Activated CD8-positive, alpha-beta memory T cell treated with anti-CD3 and anti-CD28 coated beads, Interleukin-2, amount 50 U/mL, for 24 hours (primary cell): ENCODE measurements around the gene MLLT10.

Experiments
- DNase-seq: peaks from one replicate; pipeline ENCODE4 v3.0.0-alpha.2; 2020; ENCODE audit errors: extremely low read depth

The MLLT10 gene

DNA sequence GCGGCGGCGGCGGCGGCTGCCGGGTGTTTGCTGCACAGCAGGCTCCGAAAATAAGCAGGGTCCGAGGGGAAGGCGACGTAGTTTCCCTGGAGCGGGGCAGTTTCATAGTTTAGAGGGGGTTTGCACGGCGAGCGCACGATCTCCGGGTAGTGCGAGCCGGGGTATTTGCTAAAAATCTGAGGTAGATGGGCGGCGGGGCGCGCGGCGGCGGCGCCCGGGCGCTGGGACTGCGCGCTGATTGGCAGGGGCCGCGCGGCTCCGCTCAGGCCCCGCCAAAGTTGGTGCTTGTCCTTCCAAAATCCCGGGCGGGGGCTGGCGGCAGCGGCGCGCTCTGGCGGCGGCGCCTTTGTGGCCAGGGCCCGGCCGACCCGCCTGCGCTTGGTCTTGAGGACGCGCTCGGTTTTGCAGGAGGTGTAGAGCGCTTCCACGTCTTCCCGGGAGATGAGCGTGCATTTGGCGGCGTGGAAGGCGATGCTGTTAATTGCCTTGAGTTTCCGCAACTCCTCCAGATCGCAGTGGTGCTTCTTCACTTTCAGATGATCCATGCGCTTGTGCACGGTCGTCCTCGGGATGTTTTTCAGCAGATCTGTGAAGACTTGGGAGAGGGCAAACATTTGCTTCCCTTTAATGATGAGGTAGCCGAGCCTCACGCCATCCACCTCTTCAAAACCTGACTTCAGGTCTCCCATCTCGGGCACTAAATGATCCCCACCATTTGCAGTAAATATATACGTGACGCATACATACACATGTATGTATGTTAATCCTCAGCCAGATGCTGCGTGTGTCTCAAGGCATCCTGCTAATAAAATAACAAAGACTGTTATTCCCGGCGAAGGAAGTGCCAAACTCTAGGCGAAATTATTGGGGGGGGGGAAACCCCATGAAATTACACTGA is 16.6 kb upstream of the MLLT10 start:
- no peak for DNase-seq

DNA sequence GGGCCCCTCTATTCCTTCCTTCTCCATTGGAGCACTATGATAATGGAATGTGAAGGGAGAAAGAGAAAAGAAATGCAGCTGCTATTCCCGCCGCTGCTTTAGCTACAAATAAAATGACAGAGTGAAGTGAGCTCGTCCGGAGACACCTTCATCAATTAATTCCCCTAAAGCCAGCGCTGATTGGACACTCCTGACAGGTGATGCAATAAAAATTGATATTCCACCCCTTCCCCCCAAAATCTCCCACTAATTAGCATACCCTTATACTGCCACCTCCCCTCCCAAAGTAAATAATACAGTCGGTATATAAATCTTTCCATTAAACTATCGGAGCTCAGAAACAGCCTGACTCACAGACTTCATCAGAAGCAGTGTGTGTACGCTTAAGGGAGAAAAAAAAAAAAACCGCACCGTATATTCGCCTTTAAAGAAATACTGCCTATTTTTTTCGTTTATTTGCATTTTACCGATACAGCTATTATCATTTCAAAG is 15.8 kb upstream of the MLLT10 start:
- DNase-seq: no peak

DNA sequence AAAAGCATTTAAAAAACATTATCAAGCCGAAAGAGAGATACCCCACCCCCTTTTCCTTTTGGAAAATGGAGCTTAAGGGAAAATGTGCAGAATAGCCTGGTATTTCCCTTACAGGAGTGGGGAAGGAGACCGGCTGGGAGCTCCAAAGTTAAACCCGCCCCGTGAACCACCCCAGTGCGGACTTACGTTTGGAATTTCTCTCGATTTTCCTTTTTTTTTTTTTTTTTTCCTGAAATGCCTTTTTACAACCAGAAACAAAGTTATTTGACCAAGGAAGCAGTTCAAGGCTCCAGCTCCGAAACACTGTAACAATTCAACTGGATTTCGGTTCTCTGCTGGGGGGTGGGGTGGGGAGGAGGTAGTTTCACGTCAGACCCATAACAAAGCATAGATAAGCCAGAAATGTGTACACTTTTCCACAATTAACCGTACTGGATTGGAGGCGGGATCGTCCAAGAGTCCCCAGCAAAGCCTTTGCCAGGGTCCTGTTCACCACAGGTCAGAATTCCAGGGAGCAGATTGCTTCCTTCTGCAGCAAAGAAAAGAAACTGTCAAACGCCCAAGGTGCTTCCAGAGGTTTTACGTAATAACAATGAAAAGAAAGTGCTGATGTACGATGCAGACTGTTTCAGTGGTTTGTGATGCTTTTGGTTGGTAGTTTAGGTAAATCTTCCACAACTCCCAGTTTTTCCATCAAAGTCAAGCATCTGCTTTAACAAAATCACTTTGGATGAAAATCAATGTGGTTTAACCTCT is 15.2 kb upstream of the MLLT10 start:
- DNase-seq: no peak

DNA sequence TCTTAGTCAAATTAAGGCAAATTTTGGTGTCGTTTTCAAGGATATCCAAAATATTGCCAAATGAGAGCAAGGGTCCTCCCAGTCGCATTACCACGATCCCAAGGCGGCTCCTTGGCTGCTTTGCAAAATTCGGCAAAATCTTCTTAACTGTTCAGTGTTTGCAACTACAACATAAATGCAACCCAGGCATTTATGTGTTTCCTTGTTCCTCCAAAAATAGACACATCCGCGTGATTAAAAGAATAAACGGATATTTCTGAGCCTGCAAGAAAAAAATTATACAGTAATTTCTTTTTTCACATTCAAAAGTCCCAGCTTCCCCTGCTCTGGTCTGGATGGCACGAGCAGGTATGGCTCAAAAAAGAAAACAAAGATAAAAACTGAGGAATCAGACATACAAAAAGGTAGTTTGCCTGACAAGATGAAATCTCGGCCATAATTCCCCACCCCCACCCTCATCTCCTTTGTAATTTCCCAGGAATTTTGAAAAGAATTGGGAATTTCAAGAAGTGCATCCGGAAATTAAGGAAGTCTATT is 14.6 kb upstream of the MLLT10 start:
- no peak for DNase-seq

DNA sequence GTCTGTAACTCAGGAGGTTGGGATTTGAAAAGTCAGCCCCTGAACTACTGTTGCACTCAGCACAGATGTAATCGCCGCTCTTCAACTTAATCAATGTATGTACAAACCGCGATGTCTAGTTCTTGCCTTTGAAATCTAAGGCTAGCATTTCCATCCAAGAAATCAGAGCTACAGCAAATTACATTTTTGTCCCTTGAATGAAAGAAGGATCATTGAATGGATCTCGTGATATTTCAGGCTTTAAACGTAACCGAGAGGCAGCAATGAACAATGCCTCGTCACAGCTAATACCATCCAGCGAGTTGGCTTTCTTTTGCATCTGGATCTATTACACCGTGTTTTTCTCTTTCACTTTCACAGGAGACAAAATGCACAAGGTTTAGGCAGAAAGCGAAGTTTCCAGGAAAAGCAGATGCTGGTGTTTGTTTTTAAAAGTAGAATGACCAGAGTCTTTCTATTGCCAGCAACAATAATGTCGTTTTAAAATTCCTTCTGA is 14.0 kb upstream of the MLLT10 start:
- no peak for DNase-seq

DNA sequence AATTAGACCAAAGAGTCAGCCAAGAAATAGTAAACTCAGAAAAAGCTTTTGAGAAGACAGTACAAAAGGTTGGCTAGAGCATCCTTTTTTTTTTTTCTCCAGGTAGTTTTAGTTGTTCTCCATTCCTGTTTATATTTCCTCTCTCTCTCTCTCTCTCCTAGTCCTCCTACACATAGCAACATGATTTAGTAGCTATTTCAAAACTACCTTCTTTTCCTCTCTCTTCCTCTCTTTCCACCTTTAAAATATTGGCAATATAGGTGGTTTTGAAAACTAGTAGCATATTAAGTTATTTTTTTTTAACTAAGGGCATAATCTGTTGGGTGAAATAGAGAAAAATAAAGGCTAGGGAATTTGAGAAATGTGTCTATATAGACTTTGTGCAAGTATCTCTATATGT is 13.5 kb upstream of the MLLT10 start:
- no peak for DNase-seq

DNA sequence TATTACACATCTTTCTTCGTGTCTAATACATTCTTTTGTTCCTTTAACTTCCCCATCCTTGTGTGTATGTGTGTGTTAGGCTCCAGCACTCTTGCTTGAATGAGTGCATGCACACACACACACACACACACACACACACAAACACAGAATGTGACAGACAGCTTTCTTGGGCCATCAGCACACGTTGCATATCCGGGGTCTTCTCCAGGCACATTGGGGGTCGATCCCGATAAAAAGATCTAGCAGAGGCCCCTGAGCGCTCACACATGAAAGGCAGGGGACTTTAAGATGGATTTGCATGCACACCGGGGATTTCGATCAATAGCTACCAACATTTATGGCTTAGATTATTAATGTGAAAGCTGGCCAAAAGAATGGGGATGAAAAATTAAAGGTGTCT is 13.1 kb upstream of the MLLT10 start:
- no peak for DNase-seq

DNA sequence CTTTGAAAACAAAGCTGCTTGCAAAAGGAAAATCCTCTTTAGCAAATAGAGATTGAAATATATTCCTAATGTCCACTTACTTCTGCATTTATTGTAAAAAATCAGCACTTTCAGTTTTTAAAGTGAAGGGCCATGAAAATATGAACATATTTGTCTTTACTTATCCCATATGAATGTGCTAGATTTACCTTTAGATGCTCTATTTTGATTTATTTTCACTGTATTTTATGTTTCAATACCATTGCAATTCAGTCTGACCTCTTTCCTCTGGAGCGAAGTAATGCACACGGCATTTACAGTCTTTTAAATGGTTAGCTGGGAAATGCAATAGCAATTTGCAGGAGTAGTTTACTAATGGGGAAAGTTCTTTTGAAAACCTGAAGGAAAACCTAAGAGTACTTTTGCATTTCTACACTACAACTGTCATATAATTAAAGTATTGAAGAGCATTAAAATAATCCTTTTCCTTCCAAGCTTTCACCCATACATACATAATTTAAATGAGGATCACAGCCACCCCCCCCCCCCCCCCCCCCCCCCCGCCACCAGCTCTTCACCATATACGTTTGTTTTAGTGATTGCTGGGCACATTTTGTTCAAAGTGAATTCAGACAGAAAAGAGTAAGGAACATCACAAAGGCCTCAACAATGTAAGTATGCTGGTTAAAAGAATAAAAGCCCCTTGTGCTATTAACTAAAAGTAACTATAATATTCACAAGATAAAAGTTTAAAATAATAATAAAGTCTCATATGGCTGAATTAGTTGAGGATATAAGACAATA is 12.1 kb upstream of the MLLT10 start:
- DNase-seq: no peak

DNA sequence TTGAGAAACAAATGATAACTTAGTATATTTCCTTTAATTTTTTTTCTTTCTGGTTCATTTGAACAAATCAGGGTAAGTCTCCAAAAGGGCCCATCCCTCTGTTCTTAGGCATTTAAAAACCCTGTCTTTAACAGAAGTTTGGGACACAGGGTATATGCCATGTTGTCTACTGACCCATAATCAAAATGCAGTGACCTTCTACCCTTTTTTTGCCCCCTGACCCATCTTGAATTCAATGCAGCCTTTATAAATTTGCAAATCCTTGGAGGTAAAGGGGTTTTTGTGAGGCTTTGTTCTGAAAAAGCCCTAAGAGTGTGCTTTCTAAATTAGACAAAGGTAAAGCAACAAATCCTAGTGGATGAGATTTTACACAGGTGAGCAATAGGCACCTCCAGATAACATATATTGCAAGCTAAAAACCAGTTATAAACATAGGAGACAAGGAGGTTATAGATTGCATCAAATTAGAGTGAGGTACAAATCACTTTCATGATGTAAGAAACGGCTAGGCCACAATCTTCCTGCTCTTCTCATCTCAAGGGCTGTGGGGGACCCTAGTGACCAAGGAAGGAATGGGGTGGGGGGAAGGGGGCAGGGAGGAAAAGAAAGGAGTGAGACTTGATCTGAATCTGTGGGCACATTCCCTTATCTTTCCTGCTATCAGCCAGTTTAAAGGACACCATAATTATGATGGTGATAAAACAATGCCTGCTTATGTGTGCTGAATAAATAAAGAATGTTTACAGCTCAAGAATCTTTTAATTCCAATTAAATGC is 11.2 kb upstream of the MLLT10 start:
- DNase-seq: no peak

DNA sequence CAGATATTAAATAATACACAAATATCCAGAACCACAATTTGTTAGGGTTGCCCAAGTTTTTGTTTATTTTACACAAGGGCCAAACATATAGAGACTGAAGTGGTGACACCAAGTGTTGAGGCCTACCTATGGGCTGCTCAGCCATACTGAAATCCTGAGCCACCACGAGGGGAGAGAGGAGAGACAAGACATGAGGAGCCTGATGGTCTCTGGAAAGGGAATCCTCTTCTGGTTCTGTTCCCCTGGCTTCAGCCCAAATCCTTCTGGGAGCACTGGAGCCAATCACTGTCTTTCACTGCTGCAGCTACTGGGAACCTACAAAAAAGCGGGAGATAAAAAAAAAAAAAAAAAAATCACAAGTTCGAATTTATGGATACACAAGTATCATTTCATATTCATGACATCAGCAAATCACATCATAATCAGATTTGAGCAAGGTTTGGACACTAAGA is 10.4 kb upstream of the MLLT10 start:
- DNase-seq: no peak

DNA sequence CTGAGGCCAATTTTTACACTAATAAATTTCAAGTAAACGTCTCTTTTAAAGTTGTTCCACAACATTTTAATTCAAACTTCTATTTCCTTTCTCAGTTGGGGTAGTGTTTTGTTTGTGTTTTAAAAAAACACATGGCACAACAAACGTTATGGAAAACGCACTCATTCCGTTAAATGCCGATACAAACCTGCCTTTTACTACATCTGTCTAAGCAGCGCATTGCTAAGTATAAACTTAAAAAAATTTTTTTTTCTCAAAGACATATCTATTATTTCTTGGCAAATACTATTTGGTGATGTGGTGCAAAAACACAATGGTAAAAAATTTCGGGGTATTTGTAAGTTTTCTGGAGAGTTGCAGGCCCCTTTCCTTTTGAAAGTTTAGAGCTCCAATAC is 9.9 kb upstream of the MLLT10 start:
- no peak for DNase-seq

DNA sequence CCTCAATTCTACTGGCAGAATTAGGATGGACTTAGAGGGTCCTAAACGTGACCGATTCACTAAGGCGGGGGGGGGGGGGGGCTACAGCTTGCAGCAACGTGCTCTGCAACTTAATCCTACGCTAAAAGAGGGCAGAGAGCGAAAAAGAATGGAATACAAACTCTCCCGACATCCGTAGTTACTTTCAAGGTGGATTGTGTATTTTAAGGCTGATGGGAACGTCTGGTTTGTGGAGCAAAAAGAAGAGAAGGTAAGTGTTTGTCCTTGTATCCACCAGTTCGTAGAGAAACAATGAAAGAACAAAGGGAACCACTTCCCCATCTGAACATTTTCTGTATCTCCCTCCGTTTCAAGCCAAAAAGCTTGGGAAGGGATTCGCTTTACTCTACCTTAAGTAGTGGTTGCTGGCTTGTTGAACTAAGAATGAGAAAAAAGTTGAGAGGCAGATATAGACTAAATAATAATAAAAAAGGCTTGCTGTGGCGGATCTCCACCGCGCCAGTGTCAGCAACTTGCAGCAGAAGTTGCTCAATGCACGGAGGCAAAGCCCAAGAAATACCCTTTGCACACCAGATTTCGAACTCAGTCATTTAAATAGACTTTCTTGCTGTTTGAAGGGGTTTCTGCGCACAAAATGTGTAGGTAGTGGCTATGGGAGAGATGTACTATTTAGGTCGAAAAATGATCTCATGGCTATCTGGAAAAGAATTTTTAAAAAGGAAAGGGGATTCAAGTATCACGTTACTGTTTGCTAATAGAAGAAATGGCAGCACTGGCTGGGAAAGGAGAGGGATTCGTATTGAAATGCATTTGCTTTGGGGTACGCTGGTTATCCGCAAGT is 9.3 kb upstream of the MLLT10 start:
- DNase-seq: no peak

DNA sequence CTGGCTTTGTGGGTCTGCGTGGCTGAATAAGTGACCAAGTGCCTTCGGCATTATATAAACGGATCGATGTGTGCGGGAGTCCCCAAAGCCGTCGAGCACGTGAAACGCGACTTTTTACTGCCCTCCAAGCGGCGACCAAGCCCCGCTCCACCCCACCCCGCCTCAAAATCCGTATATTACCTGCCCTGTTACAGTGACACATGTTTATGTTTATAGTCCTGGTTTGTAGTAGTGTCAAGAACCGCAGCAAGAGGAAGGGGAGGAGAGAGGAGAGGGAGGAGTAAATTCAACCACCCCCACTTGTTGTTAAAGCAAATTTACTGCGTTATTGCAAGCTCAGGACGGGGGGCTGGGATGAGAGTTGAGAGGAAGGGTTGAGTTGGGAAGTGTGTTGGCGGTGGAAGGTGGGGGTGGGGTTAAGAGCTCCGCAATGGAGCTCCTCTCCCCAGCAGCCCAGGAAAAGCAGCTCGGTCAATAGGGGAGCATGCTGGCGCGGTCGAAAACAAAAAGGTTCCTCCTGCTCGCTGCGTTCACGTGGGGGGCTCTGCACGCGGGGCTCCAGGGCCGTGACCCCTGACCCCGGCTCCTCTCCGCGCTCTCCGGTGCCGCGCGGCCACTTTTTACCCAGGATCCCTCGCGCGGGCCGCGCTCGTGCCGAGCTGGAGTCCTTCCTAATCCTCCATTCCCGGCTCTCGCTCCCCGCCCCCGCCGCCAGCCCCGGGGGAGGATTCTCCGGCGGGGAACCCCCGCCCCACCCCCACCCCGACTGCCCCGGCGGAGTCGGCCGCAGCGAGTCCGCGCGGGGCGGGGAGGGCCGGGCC is 8.5 kb upstream of the MLLT10 start, which contains the start of gene SKIDA1:
SKIDA1 (minus strand) TSS at position 316 of the 821 bp plus-strand sequence. CDS start 7,860 bp downstream, outside the sequence.
- DNase-seq: no peak

DNA sequence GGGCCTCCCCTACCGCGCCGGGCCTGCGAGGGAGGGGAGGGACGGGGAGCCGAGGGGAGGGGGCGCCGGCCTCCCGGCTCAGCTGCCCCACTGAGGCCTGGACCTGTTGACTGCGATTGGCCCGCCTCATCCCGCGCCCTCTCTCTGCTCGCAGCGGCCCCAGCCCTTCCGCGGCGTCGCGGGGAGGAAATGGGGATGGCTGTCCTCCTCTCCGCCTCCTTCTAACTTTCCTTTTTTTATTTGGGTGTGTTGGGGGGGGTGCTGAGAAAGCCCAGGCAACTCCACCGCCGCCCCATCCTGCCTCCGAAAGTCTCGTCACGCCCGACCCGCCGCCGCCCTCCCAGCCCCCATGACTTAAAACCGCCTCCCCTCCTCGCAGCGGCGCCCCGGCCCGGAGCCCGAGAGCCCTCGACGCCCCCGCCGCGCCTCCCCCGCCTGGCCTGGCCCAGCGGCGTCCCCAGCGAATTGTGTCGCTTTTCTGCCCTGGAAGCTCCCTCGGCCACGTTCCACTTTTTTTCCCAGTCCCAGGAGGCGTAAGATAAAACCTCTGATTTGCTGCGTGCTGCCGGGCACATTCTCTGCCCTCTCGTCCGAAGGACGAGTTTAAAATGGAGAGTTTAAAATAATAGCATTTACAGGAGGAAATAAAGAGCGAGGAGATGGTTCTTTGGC is 7.7 kb upstream of the MLLT10 start:
- no peak for DNase-seq

DNA sequence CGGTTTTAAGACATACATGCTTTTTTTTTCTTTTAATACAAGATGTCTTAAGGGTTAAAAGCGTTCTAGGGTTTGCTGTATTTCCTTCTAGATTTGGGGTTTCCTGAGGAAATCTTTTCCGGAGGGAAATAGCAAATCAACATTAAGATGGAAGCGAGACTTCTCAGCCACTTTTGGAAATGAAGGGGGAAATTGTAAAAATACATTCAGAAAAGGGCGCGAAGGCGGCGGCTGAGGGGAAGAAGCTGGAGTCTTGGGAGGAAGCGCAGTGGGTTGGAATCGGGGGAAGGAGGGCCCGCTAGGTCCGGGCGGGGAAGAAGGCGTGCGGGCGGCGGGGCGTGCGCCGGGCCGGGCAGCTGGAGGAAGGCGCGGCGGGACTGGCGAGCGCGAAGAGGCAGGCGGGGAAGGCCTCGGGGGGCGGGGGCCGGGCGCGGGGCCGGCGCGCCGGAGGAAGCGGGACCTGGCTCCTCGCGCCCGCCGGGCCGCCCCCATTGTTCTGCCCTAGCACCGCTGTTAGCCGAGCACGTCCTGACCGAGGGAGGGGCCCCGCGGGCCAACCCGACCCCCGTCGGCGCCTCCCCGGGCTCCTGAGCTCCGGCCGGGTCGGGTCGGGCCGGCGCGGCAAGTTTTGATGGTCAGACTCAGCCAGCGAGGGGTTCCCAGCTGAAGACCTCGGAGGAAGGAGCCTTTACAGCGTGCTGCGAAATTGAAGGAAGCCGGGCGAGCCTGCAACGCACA is 7.0 kb upstream of the MLLT10 start:
- DNase-seq: no peak

DNA sequence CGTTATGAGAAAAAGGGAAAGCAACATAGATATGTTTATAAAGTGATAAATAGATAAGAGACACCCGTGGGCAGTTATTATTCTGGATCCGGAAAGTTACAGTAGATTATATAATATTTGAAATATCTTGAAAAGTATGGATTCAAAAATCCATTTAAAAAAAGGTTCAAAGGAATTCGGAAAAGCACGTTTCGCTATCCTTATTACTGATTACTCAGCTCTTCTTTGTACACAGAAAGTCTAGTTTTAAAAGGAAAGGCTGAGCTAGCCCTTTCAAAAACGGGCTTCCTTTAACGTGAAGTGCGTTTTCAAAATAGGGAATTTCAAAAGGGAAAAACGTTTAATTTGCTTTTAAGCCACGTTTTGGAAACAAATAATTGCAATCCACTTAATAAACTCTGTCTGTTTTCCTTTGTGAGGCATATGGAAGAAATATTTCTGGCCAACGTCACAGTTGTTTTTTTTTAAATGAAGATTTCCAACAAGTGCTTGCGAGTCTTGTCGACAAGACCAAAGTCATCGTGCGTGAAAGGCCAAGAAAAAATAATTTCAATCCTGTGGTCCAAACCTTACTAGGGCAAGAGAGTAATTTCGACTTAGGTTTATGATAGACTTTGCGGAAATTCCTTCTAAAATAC is 6.3 kb upstream of the MLLT10 start:
- no peak for DNase-seq
